HG02973 (cell line): ENCODE measurements around the gene TRMU.
"Not testable (repeated sequence)": the region's sequence is repeated elsewhere in the genome, so short reads cannot be mapped to it uniquely, and the experiment has no call there.

Experiments
- ATAC-seq: cut with Tn5 transposase; IDR thresholded peaks from one replicate; pipeline ENCODE4 v1.9.1; 2021; ENCODE audit warnings: moderate library complexity; ENCODE audit not compliant: unreplicated experiment

The TRMU gene

DNA sequence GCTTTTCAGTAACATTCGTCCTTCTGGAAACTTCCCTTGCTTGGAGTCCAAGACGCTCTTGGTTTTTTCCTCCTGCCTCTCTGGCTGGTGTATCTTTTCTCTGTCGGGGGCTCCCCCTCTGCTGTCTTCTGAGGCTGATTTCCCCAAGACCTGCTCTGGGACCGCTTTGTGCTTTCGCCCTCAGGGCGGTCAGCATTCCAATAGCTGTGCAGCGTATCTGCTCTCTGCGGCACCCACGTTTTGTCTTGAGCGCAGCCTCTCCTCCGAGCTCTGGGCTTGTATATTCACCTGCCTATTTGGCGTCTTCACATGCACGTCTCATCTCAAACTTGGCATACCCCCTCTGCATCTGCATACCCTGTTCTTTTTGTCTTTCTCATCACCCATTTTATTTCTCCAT is 36.4 kb upstream of the TRMU start:
- no peak for ATAC-seq

DNA sequence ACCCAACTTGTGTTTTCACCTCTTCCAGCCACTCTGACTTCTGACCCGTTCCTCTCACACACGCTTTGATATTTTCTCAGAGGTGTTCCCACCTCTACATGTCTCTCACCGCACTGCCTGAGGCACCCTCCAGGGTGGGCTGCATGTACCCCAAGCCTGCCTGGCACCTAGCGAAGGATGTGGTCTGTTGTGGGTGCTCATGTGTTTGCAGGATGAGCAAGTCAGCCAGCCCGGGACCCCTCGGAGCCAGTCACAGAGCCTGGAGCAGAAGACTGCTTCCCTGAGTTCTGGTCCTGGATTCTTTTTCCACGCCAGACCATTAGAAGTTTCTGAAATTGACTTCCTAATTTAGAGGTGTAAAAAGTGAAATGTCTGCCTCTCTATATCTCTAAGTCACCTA is 35.0 kb upstream of the TRMU start:
- ATAC-seq: no peak

DNA sequence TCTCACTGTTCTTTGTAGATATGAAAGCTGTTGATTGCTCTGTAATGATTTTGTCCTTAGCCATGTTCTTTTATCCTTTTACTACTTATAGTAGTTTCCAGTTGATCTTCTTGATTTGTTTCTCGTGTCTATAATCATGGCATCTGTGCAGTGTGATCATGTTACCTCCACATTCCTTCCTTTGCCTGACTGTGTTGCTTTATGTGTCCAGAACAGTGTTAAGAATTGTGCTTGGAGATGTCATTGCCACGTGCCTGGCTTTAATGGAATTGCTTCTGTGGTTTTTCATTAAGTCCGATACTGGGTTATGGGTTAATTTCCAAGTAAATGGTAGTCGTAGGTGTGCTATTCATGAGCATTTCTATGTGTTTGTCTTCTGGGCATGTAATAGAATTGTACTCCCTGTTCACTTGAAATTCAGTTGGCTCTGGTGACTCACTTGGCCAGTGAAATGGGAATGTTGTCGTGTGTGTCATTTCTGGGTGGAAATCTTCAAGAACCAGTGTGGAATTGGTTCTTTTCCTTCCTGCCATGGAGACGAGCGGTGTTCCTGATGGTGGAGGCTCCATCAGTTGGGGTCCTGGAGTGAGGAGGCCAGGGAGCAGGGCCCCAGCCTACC is 32.1 kb upstream of the TRMU start:
- no peak for ATAC-seq

DNA sequence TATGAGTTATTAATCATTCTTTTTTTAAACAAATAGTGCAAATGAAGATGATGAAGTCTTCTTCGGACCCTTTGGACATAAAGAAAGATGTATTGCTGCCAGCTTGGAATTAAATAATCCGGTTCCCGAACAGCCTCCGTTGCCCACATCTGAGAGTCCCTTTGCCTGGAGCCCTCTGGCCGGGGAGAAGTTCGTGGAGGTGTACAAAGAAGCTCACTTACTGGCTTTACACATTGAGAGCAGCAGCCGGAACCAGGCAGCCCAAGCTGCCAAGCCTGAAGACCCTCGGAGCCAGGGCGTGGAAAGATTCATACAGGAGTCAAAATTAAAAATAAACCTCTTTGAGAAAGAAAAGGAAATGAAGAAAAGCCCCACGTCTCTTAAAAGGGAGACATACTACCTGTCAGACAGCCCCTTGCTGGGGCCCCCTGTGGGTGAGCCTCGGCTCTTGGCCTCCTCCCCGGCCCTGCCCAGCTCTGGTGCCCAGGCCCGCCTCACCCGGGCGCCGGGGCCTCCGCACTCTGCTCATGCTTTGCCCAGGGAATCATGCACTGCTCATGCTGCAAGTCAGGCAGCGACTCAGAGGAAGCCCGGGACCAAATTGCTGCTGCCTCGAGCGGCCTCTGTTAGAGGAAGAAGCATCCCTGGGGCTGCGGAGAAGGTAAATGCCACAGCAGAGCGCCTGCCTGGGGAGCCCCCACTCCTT is 27.1 kb upstream of the TRMU start:
- no peak for ATAC-seq

DNA sequence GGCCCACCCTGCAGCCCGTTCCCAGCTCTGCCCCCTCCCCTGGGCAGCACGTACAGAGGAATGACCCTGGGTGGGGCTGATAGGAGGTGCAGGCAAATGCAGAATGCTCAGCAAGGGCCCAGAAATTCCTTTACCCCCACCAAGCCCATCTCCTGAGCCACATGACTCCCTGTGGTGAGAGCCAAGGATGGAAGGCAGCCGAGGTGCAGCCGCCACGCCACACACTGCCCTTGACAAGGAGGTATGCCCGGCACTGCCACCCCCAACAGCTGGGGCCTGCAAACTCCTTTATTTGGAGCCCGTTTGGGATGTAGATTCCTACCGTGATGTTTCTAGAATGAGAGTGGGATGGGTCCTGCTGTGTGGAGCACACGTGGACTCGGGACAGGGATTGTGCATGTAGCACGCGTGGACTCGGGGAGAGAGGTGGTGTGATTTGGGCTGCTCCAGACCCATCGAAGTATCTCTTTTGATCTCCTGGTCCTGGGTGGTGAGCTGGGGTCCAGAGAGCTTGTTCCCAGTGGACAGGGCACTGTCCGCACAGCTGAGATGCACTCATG is 25.9 kb upstream of the TRMU start:
- no peak for ATAC-seq

DNA sequence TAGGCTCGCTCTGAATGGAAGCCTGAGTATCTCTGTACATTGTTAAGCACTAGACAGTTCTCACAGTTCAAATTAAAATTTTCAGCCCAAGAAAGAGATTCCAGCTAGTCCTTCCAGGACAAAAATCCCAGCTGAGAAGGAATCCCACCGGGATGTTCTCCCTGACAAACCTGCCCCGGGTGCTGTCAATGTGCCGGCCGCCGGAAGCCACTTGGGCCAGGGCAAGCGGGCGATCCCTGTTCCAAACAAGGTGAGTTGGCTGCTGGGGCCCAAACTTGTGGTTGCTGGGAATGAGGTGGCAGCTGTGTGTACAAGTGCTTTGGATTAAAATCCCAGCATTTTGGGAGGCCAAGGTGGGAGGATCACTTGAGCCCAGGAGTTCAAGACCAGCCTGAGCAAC is 23.5 kb upstream of the TRMU start:
- ATAC-seq: no peak

DNA sequence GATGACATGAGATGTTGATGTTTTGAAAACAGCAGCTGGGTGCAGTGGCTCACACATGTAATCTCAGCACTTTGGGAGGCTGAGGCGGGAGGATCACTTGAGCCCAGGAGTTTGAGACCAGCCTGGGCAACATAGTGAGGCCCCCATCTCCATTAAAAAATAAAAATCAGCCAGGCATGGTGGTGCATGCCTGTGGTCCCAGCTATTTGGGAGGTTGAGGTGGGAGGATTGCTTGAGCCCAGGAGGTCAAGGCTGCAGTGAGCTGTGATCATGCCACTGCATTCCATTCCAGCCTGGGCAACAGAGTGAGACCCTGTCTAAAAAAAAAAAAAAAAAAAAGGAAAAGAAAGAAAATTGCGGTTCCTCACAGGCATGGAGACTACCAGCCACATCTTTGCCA is 22.7 kb upstream of the TRMU start:
- ATAC-seq: not testable (repeated sequence)

DNA sequence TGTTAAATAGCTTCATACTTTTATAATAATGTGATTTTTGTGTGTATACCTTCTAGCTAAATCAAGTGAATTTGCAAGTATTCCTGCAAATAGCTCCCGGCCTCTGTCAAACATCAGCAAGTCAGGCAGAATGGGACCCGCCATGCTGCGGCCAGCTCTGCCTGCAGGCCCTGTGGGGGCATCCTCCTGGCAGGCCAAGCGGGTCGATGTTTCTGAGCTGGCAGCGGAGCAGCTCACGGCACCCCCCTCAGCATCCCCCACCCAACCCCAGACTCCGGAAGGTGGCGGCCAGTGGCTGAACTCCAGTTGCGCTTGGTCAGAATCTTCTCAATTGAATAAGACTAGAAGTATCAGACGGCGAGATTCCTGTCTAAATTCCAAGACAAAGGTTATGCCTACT is 19.5 kb upstream of the TRMU start:
- no peak for ATAC-seq

DNA sequence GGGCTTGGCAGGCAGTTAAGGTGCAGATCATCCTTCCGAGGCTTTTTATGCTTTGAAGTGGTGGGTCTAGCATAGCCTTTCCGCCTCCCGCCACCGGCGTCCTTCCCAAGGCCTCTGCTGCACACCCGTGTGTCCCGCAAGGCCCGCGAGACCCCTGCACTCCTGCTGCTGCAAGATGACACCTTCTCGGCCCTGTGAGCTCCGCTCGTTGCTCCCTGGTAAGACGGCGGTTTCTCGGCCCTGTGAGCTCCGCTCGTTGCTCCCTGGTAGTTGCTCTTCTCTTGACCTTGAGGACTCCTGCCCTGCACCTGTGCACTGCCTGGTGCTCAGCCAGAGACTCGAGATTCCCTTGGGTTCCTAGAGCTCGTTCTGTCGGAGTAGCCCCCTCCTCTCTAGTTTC is 17.9 kb upstream of the TRMU start:
- ATAC-seq: no peak

DNA sequence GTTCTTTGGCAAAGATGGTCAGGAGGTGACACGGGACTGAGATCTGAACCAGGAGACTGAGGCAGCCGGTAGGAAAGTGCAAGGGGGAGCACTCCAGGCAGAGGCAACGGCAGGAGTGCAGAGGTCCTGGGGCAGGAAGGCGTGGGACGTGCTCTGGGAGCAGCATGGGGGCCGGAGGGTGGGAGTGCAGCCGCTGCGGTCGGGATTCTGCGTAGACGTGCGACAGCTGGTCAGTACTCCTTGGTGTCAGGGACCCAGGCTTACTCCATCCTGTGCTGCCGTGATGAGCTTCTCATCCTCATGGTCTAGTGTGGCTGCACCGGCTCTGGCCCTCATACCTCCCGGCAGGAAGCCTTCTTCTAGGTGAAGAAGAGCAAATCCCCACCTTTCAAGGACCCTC is 16.9 kb upstream of the TRMU start:
- no peak for ATAC-seq

DNA sequence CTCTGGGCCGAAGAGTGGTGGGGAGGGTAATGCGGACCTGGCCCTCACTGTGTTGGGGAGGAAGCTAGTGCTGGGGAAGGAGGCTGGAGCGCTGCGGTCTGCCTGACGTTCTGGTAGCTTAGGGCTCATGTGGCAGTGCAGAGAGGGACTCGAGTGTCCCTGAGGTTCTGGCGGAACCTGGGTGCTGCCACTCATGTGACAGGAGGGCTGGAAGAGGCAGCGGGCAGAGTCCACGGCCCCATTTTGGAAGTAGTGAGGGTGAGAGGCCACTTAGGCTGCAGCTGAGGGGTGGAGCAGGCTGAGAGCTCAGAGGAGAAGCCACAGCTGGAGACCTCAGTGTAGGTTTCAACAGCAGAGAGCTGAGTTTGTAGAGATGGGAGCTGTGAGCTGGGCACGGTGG is 16.2 kb upstream of the TRMU start:
- no peak for ATAC-seq

DNA sequence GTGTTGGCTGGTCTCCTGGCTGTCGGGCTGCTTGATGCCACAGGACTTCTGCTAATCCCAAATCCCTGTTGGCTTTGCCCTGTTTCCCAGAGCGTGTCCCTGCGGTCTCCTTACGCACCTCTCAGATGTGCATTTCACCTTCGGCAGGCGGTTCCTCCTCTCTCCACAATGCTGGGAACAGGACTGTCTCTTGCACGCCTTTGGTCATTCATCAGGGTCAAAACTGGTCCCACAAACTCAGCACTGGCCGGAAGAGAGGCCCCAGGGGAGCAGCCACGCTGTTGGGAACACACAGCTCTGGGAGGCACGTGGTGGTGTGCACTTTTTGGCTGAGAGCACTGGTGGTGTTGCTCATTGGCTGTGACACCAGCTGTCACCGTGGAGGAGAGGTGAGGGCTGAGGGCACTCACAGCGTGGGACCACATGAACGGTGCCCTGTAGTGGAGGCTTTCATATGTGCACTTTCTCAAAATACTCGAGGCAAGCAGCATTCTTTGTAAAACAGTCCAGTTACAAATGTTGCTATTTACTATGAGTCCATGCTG is 15.3 kb upstream of the TRMU start:
- ATAC-seq: no peak

DNA sequence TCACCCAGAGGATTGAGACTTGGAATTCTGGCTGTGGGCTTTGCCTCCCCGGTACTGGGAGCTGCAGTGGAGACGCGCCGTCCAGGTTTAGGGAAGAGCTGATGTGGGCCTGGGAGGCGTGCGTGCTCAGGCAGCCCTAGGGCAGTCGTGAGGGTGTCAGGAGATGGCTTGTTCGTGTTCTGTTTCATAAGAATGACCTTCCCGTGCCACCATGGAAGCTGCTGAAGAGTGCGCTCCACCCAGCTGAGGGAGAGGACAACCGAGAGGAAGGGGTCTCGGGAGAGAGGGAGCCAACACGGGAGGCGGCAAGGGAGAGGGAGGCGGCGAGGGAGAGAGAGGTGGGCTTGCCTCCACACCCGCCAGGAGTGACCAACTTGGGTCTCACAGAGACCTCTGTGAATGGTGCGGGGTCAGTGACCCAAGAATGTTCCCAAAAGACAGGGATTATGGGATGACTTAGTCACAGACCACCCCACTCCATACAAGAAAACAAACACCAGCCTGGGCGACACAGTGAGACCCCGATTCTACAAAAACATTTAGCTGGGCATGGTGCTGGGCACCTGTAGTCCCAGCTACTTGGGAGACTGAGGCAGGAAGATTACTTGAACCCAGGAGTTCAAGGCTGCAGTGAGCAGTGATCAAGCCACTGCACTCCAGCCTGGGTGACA is 14.7 kb upstream of the TRMU start:
- ATAC-seq: no peak

DNA sequence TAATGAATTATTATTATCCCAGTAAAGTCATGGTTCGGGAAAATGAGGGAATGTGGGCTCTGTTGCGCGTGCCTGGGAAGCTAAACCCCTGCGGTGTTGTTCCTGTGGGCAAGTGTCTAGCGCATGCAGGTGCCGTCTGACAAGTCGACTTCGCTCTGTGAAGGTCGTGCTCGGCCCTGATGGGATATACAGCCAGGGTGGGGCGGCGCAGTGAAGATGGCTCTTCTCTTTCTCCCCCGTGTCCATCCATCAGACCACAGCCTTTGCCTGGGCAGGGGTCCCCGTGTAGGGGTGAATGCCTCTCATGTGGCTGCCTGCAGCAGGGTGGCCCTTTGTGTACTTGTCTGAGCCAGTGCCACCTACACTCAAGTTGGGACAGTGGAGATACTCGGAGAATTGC is 12.8 kb upstream of the TRMU start:
- no peak for ATAC-seq

DNA sequence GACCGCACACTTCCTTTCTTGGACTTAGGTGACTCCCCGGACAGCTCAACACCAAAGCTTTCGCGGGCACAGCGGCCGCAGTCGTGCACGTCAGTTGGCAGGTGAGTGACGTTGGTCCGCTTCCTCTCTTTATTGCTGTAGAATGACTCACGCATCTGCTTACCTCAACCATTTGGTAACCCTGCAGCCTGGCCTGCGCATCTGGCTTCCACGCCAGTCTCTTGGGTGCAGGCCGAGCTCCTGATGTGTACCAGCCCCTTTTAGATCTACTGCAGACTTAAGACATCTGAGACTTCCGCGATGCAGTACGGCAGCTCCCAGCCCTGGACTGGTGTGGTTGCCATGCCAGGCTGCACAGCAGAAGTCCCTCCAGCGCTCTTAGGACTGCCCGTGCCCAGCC is 12.4 kb upstream of the TRMU start:
- no peak for ATAC-seq

DNA sequence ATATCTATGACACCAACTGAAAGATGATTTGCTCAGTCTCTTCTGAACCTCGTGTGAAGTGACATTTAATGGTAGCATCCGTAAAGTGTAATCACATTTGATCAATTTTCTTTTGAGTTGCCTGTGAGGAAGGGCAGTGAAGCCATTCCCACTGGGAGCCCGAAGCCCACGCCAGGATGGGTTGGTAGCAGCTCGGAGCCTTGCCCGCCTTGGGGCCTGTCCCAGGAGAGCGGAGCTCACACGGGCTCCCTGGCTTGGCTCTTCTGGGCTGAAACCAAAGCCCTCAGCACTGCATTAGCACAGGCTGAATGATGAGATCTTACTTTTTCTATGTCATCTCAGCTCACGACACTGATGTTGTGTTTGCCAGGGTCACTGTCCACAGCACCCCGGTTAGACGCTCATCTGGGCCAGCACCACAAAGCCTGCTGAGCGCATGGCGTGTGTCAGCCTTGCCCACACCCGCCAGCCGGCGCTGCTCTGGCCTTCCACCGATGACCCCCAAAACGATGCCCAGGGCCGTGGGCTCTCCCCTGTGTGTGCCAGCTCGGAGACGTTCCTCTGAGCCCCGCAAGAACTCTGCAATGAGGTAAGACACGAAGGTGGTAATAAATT is 9.3 kb upstream of the TRMU start:
- ATAC-seq: no peak

DNA sequence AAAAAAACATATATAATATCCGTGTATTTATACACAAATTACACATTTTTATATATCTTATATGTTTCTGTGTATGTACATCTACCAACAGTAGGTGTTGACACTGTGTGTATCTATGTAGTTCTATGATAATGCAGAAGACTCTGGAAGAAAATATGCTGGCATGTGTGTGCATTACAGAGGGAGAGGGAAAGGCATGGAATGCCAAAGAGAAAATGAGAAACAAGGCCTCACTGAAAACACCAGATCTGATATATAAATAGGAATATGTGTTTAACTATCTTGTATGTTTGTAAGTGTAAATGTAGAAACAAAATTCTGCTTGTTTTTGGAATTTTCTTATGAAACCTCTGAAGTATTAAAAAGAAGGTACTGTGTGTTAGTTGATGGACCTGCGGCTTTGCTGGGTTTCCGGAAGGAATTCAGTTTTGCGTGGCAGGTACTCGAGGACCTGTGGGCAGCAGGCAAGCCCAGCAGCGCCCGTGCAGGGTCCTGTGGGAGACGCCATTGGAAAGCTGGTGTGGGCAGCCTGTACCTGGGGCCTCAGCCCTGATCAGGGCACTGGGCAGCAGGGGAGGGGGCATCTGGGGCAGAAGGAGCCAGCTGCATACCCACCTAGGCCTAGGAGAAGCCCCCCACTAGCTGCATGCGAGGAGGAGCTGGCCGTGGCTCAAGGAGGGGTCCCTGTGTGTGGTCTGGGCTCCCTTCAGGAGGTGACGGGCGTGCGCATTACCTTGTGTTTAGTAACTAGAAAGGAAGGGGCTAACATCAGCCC is 7.6 kb upstream of the TRMU start:
- ATAC-seq: no peak

DNA sequence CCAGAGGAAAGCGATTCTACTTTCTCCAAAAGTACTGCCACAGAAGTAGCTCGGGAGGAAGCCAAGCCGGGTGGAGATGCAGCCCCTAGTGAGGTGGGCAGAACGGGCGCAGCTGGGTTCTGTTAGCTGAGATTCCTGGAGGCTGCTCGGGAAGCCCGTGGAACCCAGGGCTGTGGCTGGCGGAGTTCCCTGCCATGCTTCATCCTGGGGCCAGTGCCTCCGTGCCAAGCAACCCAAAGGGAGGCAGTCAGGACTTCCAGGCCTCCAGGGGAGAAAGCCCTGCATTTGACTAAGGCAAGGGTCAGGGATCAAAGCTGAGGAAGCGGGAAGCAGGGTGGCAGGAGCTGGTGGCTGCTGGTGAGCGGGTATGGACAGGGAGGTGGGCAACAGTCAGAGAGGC is 6.7 kb upstream of the TRMU start:
- ATAC-seq: no peak

DNA sequence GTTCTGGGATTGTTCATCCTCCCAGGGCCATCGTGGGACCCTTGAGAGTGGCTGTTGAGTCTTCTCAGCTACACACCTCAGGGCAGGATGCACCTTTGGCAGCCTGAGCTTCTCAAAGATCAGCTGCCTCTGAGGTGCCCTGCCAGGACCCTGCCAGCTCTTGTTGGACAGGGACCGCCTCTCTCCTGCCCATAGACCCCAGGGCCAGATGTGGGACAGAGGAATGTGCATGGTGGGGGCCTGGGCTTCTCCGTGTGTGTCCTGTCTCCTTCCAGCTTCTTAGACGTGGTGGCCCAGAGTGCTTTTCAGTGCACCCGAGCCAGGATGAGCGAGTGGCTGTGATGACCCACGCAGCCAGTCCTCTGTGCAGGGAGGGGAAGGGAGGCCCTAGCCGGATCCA is 5.9 kb upstream of the TRMU start:
- no peak for ATAC-seq

DNA sequence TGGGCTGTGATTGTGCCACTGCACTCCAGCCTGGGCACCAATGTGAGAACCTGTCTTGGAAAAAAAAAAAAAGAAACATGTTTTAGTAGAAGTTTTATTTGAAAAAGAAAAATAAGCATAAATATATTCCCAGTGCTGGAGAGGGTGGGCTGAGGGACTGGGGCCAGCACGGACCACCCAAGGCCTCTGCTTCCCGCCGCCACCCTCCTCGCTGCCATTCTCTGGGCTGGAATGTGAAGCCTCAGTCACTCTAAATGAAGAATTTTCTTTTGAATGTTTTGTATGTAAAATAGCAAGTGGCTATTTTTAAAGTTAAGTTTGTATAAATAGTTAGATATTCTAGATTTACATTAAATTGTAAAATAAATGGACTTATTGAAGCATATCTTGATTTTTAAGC is 5.1 kb upstream of the TRMU start:
- ATAC-seq: no peak

DNA sequence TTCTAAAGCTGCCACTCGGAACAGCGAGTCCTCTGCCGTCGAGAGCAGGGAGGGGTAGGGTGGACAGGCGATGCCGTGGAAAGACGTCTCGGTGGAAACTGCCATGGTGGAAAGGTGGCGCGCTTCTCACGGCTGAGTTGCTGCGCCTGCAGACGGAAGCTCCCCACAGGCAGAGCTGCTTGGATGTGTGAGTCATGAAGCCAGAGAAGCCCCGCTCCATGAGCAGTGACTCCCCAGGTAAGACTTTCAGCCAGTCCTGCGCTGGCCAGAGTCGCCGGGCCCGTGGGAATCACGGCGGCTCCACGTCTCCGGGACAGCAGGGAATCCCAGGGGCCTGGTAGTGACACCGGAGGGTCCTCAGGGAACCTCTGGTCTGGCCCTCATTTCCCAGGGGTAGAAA is 4.0 kb upstream of the TRMU start:
- ATAC-seq: no peak
